Mucosa of rectum (tissue), 2 donors: Measurements from ENCODE around the gene EIF3K.
"Not testable (repeated sequence)": the region's sequence is repeated elsewhere in the genome, so short reads cannot be mapped to it uniquely, and the experiment has no call there.

ENCODE experiments used
- H3K27ac ChIP-seq, 2 donors: one replicate each; pipeline ENCODE4 v1.7.0; 2013; ENCODE audit warnings: inconsistent platforms in 2 of 2, low read depth in 2 of 2, low read length in 2 of 2
- H3K27me3 ChIP-seq, 2 donors: one replicate each; pipeline ENCODE4 v1.7.0; 2013; ENCODE audit warnings: low read length in 2 of 2; ENCODE audit not compliant: control insufficient read depth in 2 of 2, insufficient read depth in 2 of 2
- H3K36me3 ChIP-seq, 2 donors: one replicate each; pipeline ENCODE4 v1.7.0; 2013; ENCODE audit warnings: low read length in 2 of 2; ENCODE audit not compliant: control insufficient read depth in 2 of 2, insufficient read depth in 2 of 2
- H3K4me1 ChIP-seq, 2 donors: one replicate each; pipeline ENCODE4 v1.7.0; 2013; ENCODE audit warnings: low read length in 2 of 2, mild to moderate bottlenecking in 1 of 2; ENCODE audit not compliant: control insufficient read depth in 2 of 2, insufficient read depth in 2 of 2
- H3K4me3 ChIP-seq, 2 donors: one replicate each; pipeline ENCODE4 v1.7.0; 2013; ENCODE audit warnings: low read length in 2 of 2
- H3K9ac ChIP-seq, 2 donors: one replicate each; pipeline ENCODE4 v1.7.0; 2013; ENCODE audit warnings: low read length in 2 of 2, low read depth in 1 of 2, mild to moderate bottlenecking in 1 of 2
- H3K9me3 ChIP-seq, 2 donors: one replicate each; pipeline ENCODE4 v1.7.0; 2013; ENCODE audit warnings: low read length in 2 of 2; ENCODE audit not compliant: control insufficient read depth in 2 of 2
- donor health status: healthy.
- donor health status: Normal muscosa, but diverticular disease.

EIF3K gene

DNA sequence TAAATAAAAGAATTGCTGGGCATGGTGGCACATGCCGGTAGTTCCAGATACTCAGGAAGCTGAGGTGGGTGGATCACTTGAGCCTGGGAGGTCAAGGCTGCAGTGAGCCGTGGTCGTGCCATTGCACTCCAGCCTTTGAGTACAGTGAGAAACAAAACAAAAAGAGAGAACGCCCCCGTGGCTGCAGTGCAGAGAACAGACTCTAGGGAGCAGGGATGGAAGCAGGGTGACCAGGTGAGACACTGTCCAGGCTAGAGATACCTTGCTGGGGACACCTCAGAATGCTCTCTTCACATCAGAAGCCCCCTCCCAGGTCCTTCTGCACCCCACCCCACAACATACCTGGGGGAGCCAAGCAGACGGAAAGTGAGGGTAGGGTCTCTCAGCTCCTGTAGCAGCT lies 26.0 kb upstream of the EIF3K start:
- Histone ChIP-seq H3K27ac (no peak overlapping the region), H3K27me3 (peaks cover 0 to 2% of the 10 kb centered on the region in 2 donors), H3K36me3 (no peaks in the 10 kb centered on the region), H3K9ac (no peak overlapping the region), H3K4me1 (no peaks in the 10 kb centered on the region), H3K4me3 (no peak overlapping the region), H3K9me3 (no peaks in the 10 kb centered on the region)

DNA sequence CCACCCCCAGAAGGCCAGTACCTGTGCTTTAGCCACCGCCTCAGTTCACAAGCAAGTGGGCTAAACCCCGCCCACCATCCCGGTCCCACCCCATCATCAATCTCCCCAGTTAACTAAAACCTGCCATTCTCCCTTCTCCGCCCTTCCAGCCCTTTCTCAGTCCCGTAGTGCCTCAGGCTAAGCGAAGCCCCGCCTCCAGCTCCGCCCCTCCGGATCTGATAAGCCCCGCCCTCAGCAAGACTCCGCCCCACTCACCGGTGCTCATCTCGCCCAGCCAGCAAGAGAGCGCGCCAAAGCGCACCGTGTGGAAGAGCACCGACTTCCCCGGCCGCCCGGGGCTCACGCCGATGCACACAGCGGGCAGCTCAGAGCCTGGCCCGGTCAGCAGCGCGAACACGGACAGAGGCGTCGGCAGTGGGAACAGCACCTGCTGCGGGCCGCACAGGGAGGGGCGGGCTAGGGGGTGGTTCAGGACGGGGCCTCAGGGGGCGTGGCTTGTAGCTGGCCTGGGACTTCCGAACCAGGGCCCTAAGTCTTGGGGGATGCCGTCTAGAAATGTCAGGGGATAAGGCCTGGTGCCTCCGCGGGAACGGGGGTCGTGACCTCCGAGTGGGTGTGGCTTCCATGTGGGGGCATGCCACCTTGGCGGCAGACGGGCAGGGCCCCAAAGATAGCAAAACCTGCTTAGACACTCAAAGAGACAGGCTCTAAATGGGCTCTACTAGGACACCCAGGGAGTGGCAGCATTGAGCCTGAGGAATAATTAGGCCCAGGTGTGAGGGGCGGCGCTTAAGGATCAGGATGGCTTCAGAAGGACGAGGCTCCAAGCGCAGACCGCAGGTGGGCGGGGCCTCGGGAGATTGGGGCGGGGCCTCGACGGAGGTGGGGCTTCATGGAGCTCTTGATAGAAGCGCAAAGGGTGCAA lies 22.7 kb upstream of the EIF3K start:
- peaks cover 0 to 2% of the 10 kb centered on the region in 2 donors for H3K27me3 ChIP-seq
- H3K36me3 ChIP-seq = no peaks in the 10 kb centered on the region
- H3K9ac ChIP-seq = no peak overlapping the region
- no peak overlapping the region for H3K4me3 ChIP-seq
- no peaks in the 10 kb centered on the region for H3K9me3 ChIP-seq
- H3K4me1 ChIP-seq = no peaks in the 10 kb centered on the region
- H3K27ac ChIP-seq = no peak overlapping the region

- Histone ChIP-seq H3K4me1 (no peaks in the 10 kb centered on the region), H3K9me3 (no peaks in the 10 kb centered on the region), H3K27me3 (peaks cover 0 to 2% of the 10 kb centered on the region in 2 donors), H3K4me3 (no peak overlapping the region), H3K27ac (no peak overlapping the region), H3K9ac (no peak overlapping the region), H3K36me3 (no peaks in the 10 kb centered on the region)
Observed at GRCh38 chr19:38597075-38597474, 21.9 kb upstream of the EIF3K start.

GRCh38 chr19:38599722-38600121 lies 19.3 kb upstream of the EIF3K start:
- no peak overlapping the region for H3K4me3 ChIP-seq
- no peak overlapping the region for H3K9ac ChIP-seq
- peaks cover 0 to 2% of the 10 kb centered on the region in 2 donors for H3K27me3 ChIP-seq
- H3K9me3 ChIP-seq = no peaks in the 10 kb centered on the region
- no peak overlapping the region for H3K27ac ChIP-seq
- H3K4me1 ChIP-seq = no peaks in the 10 kb centered on the region
- no peaks in the 10 kb centered on the region for H3K36me3 ChIP-seq

GRCh38 chr19:38602856-38603255 lies 16.1 kb upstream of the EIF3K start:
- not testable (repeated sequence) for H3K4me3 ChIP-seq, H3K9ac ChIP-seq, H3K27me3 ChIP-seq, H3K36me3 ChIP-seq, H3K9me3 ChIP-seq, H3K27ac ChIP-seq, H3K4me1 ChIP-seq

GRCh38 chr19:38606131-38606530 lies 12.9 kb upstream of the EIF3K start:
- Histone ChIP-seq H3K27me3 (no peaks in the 10 kb centered on the region), H3K27ac (no peak overlapping the region), H3K9ac (no peak overlapping the region), H3K4me1 (no peaks in the 10 kb centered on the region), H3K4me3 (no peak overlapping the region), H3K9me3 (no peaks in the 10 kb centered on the region), H3K36me3 (peaks cover 0 to 7% of the 10 kb centered on the region in 2 donors)

GRCh38 chr19:38614289-38614688 lies 4.7 kb upstream of the EIF3K start:
- Histone ChIP-seq H3K36me3 (peaks cover 0 to 11% of the 10 kb centered on the region in 2 donors), H3K4me3 (no peak overlapping the region), H3K27ac (no peak overlapping the region), H3K9ac (no peak overlapping the region), H3K27me3 (no peaks in the 10 kb centered on the region), H3K4me1 (peaks cover 4 to 8% of the 10 kb centered on the region in 2 donors), H3K9me3 (no peaks in the 10 kb centered on the region)

GRCh38 chr19:38615007-38615581 lies 3.9 kb upstream of the EIF3K start:
- H3K4me1 ChIP-seq = peaks cover 12 to 15% of the 10 kb centered on the region in 2 donors
- H3K27me3 ChIP-seq = no peaks in the 10 kb centered on the region
- no peak overlapping the region for H3K4me3 ChIP-seq

GRCh38 chr19:38616265-38616664 lies 2.7 kb upstream of the EIF3K start:
- H3K36me3 ChIP-seq = peaks cover 8 to 9% of the 10 kb centered on the region in 2 donors
- no peak overlapping the region for H3K4me3 ChIP-seq
- H3K27me3 ChIP-seq = no peaks in the 10 kb centered on the region
- H3K27ac ChIP-seq = no peak overlapping the region
- no peak overlapping the region for H3K9ac ChIP-seq
- H3K9me3 ChIP-seq = no peaks in the 10 kb centered on the region
- peaks cover 16 to 18% of the 10 kb centered on the region in 2 donors for H3K4me1 ChIP-seq

More at GRCh38 chr19:38615007-38615581, 3.9 kb upstream of the EIF3K start:
- H3K9me3 ChIP-seq = no peaks in the 10 kb centered on the region
- H3K36me3 ChIP-seq = peaks cover under 1 to 8% of the 10 kb centered on the region in 2 donors
- H3K9ac ChIP-seq = no peak overlapping the region
- no peak overlapping the region for H3K27ac ChIP-seq

DNA sequence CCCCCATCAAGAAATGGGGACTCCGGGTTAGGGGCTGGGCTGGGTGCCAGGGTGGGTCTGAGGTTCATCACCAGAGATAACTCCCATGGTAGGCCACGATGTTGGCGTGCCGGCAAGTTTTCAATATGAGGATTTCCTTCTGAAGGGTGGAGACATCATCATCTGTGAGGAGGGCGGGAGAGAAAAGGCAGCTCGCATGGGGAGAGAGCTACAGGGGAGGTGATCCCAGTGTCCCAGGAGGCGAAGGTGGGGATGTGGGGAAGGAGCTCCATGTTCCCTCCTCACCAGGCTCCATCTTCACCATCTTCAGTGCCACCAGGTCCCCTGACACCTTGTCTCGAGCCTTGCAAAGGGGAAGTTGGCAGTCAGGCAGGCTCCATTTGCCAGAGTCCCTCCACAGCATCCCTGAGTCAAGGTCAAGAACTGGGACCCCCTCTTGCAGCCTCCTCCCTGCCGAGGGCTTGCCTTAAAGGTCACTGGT lies 1.7 kb upstream of the EIF3K start:
- H3K9ac ChIP-seq = peak overlapping the region; percentile 32 to 47
- peak overlapping the region in 1 of 2 donors; percentile 84 for H3K27ac ChIP-seq
- no peaks in the 10 kb centered on the region for H3K9me3 ChIP-seq
- peaks cover 16 to 18% of the 10 kb centered on the region in 2 donors for H3K4me1 ChIP-seq
- peak overlapping the region; percentile 37 to 100 for H3K4me3 ChIP-seq
- no peaks in the 10 kb centered on the region for H3K27me3 ChIP-seq
- peaks cover 13 to 19% of the 10 kb centered on the region in 2 donors for H3K36me3 ChIP-seq
